ENCODE results near the gene ANO6. TPM values are rescaled to one million over a fixed set of nuclear protein-coding genes. Genes with fewer than 3 reads are reported as not detected.
A peak's percentile ranks its signal among the peaks of the same experiment; 100 is the strongest.

ANO6 gene
- total RNA-seq, 2 donors from 2014 or later = 114 to 139 TPM

DNA sequence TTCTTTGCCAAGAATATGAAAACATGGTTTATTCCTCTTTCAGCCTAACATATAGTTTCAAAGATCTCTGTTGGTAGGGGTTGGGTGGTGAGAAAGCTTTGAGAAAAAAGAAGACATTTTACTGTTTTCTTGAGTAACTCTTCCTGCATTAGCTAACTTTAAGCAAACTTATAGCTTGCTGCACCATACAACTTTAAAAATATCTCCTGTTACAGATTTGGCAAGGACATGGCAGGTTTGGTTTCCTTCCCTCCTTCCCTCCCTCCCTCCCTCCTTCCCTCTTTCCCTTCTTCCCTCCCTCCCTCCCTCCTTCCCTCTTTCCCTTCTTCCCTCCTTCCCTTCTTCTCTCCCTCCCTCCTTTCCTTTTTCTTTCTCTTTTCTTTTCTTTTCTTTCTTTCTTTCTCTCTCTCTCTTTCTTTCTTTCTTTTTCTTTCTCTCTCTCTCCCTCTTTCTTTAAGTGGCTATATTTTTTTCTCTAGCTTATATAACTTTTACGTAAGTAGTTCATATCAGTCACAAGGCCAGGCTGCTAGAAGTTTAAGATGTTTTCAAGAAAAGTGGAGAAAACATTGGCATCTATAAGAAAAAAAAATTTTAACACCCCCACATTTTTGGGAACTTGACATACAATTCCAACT lies 26.0 kb upstream of the ANO6 start:
- Histone ChIP-seq H3K27ac (no peak overlapping the region), H3K27me3 (replicated peaks; ENCODE audit: insufficient read depth) (no peaks in the 10 kb centered on the region), H3K4me3 (no peak overlapping the region), H3K36me3 (no peaks in the 10 kb centered on the region), H3K4me1 (ENCODE audit: control insufficient read depth in 1 of 2, low read depth in 2 of 2) (peaks cover 5% of the 10 kb centered on the region in 2 donors), H3K9me3 (no peaks in the 10 kb centered on the region)
- ATAC-seq (ENCODE audit: insufficient number of reproducible peaks, low FRiP score, low read depth) (no peak), DNase-seq (ENCODE audit: low spot score) (no peak)
- TF ChIP-seq, protein P1, sequence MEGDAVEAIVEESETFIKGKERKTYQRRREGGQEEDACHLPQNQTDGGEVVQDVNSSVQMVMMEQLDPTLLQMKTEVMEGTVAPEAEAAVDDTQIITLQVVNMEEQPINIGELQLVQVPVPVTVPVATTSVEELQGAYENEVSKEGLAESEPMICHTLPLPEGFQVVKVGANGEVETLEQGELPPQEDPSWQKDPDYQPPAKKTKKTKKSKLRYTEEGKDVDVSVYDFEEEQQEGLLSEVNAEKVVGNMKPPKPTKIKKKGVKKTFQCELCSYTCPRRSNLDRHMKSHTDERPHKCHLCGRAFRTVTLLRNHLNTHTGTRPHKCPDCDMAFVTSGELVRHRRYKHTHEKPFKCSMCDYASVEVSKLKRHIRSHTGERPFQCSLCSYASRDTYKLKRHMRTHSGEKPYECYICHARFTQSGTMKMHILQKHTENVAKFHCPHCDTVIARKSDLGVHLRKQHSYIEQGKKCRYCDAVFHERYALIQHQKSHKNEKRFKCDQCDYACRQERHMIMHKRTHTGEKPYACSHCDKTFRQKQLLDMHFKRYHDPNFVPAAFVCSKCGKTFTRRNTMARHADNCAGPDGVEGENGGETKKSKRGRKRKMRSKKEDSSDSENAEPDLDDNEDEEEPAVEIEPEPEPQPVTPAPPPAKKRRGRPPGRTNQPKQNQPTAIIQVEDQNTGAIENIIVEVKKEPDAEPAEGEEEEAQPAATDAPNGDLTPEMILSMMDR (IDR thresholded peaks at IDR 0.05) = no peak

DNA sequence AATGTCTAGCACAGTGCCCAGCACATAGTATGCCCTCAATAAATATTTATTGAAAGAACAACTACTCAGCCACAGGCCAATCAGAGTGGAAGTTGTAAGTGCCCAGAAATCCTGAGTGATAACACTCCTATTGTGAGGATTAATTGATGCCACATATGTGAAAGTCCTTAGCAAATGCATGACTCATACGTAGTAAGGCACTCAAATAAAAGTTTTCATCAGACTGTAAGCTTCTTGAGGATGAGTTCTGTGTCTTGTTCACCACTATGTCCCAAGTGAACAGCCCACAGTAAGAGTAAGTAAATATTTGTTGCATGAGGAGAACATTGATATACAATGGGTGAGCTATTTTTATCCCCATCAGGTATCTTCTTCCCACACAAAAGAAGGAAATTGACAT lies 24.7 kb upstream of the ANO6 start:
- Histone ChIP-seq H3K4me1 (ENCODE audit: control insufficient read depth in 1 of 2, low read depth in 2 of 2) (peaks cover 5% of the 10 kb centered on the region in 2 donors), H3K27me3 (replicated peaks; ENCODE audit: insufficient read depth) (no peaks in the 10 kb centered on the region), H3K9me3 (no peaks in the 10 kb centered on the region), H3K36me3 (no peaks in the 10 kb centered on the region), H3K4me3 (no peak overlapping the region), H3K27ac (no peak overlapping the region)
- DNase-seq (ENCODE audit: low spot score) (no peak), ATAC-seq (ENCODE audit: insufficient number of reproducible peaks, low FRiP score, low read depth) (no peak)
- TF ChIP-seq, protein P1 (IDR thresholded peaks at IDR 0.05) = no peak

DNA sequence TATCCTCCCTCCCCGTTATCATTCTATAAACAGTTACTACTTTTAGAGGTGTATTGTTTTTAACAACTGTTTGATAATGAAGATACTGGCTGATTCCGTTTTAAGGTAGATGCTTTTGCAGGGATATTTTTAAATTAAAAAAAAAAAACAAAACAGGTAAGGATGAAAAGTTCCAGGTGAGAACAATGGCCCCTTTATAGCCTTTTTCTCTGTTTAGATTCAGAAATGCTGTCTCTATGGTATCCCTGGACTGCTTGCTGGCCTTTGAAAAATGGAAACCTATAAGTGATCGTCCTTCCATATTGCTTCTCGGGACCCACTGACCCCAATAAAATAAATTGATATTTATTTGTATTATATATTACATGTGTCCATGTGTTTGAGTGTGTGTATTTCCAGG lies 23.2 kb upstream of the ANO6 start:
- H3K27ac ChIP-seq = no peak overlapping the region
- ATAC-seq (ENCODE audit: insufficient number of reproducible peaks, low FRiP score, low read depth) = no peak
- H3K4me1 ChIP-seq (ENCODE audit: control insufficient read depth in 1 of 2, low read depth in 2 of 2) = peaks cover 5% of the 10 kb centered on the region in 2 donors
- TF ChIP-seq, protein P1 (IDR thresholded peaks at IDR 0.05) = no peak
- no peak overlapping the region for H3K4me3 ChIP-seq
- no peak for DNase-seq (ENCODE audit: low spot score)
- no peaks in the 10 kb centered on the region for H3K9me3 ChIP-seq
- H3K36me3 ChIP-seq = no peaks in the 10 kb centered on the region
- no peaks in the 10 kb centered on the region for H3K27me3 ChIP-seq (replicated peaks; ENCODE audit: insufficient read depth)

DNA sequence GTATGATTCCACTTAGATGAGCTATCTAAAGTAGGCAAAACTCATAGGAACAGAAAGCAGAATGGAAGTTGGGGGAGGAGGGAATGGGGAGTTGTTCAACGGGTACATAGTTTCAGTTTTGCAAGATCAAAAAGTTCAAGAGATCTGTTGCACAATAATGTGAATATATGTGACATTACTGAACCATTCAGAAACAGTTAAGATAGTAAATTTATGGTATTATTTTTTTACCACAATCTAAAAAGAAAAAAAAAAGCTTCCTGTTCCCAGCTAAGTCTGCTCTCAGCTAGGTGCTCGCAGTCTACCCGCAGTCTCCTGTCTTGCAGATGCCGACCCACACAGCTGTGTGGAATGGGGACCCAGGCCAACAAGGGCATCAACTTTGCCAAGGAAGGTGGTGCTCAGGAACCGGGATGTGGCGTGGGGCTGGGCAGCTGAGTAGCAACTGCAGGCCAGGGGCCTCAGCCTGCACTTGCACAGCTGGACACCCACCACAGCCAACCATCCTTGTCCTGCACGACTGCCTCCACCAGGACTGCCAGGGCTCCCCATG lies 15.3 kb upstream of the ANO6 start:
- no peaks in the 10 kb centered on the region for H3K27me3 ChIP-seq (replicated peaks; ENCODE audit: insufficient read depth)
- H3K9me3 ChIP-seq = no peaks in the 10 kb centered on the region
- no peaks in the 10 kb centered on the region for H3K4me1 ChIP-seq (ENCODE audit: control insufficient read depth in 1 of 2, low read depth in 2 of 2)
- H3K27ac ChIP-seq = no peak overlapping the region
- ATAC-seq (ENCODE audit: insufficient number of reproducible peaks, low FRiP score, low read depth) (no peak), DNase-seq (ENCODE audit: low spot score) (no peak)
- H3K4me3 ChIP-seq = peak overlapping the region; percentile 41
- no peaks in the 10 kb centered on the region for H3K36me3 ChIP-seq
- TF ChIP-seq, protein P1 (IDR thresholded peaks at IDR 0.05) = no peak

DNA sequence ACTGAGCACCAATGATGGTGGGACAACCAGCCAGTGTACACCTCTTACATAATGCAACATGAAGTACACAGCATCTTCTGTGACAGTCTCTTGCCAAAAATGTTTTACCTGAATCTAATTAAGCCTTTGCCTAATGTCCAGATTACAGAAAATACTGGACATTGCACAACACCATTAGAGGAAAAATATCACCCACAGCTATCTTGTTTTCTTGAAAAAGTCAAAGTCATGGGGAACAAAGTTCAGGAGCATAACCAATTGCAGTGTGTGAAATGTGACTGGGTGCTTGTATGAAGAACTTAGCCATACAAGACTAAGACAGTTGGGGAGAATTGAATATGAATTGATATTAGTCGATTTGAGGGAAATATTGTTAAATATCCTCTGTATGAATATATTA lies 12.1 kb upstream of the ANO6 start:
- ATAC-seq (ENCODE audit: insufficient number of reproducible peaks, low FRiP score, low read depth) (no peak), DNase-seq (ENCODE audit: low spot score) (no peak)
- Histone ChIP-seq H3K27me3 (replicated peaks; ENCODE audit: insufficient read depth) (no peaks in the 10 kb centered on the region), H3K4me3 (no peak overlapping the region), H3K27ac (no peak overlapping the region), H3K4me1 (ENCODE audit: control insufficient read depth in 1 of 2, low read depth in 2 of 2) (no peaks in the 10 kb centered on the region), H3K9me3 (no peaks in the 10 kb centered on the region), H3K36me3 (no peaks in the 10 kb centered on the region)
- TF ChIP-seq, protein P1 (IDR thresholded peaks at IDR 0.05) = no peak
